ENCODE data around the gene API5. TPM values are rescaled to one million over a fixed set of nuclear protein-coding genes. Genes with fewer than 3 reads are reported as not detected.

Gene API5
- total RNA-seq, 5 donors from 2014 or later (not counting 1 experiment from before 2014, with no cell fraction given) = 71.1 to 101 (median 97.2) TPM

DNA sequence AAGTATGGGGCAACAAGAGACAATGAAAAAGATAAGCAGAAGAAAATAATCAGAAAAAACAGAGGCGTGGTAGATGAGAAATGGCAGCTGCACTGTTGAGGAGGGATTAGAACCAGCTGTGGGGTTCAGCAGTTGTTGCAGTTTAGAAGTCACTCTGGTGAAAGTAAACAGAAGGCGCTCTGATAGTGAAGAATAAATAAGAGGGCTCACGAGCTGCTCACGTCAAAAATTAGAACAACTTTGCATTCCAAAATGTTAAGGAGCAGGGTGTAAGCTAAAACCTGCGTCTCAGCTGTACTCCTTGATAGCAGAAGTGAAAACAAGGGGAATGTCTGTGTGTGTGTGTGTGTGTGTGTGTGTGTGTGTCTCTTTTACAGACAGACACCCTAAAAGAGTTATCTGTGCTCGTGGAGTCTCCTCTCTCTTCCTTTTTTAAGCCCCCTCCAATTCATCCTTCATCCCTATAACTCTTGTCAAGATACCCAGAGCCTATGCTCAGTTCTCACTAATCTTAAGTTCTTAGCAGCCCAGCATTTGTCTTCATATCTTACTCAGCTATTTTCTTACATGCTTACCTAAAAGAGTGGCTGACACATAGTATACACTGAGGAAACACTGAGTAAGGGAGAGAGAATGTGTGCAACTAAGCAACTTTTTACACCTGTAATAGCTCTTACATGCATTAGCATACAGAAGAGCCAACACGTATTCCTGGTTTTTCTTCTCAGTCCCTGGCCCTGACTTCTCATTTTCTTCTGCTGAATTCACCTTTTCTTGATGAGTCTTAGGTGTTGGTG, 55.8 kb downstream of the API5 start:
- Histone ChIP-seq H3K27me3 (replicated peaks in 1 of 2; ENCODE audit: control insufficient read depth in 2 of 2, extremely low read depth in 1 of 2, insufficient read depth in 2 of 2, low read length in 1 of 2) (no peaks in the 10 kb centered on the region), H3K4me1 (ENCODE audit: control insufficient read depth in 1 of 2, extremely low read depth in 1 of 2, insufficient read depth in 2 of 2, low read length in 2 of 2) (peaks cover 2% of the 10 kb centered on the region in 2 experiments), H3K4me3 (ENCODE audit: control insufficient read depth in 1 of 2, extremely low read depth in 1 of 2, low read length in 1 of 2) (no peak overlapping the region), H3K36me3 (ENCODE audit: control insufficient read depth in 2 of 2, extremely low read depth in 1 of 2, insufficient read depth in 1 of 2, low read length in 1 of 2) (peaks cover 0 to 11% of the 10 kb centered on the region in 2 donors), H3K9me3 (no peaks in the 10 kb centered on the region), H3K27ac (ENCODE audit: low read length) (no peak overlapping the region)
- Mint-ChIP-seq H3K4me1 (peaks cover 59 to 68% (median 64%) of the 10 kb centered on the region in 3 donors), H3K4me3 (no peak overlapping the region), H3K9me3 (no peaks in the 10 kb centered on the region), H3K36me3 (peaks cover 25% of the 10 kb centered on the region), H3K27me3 (no peaks in the 10 kb centered on the region), H3K27ac (no peak overlapping the region)
- no peak for ATAC-seq (replicated peaks in 1 of 4)
- ChIA-PET POLR2A (no interaction called here), CTCF (interaction anchor here in 1 of 2 donors (1.1 kb wide), 1 partner anchor 16 kb away, joined by 3 read pairs; no protein-coding TSS in a partner anchor)
- DNase-seq = no peak
- 99% methylated on average over 5 of the region's 7 CpGs for WGBS (ENCODE audit: insufficient coverage)

DNA sequence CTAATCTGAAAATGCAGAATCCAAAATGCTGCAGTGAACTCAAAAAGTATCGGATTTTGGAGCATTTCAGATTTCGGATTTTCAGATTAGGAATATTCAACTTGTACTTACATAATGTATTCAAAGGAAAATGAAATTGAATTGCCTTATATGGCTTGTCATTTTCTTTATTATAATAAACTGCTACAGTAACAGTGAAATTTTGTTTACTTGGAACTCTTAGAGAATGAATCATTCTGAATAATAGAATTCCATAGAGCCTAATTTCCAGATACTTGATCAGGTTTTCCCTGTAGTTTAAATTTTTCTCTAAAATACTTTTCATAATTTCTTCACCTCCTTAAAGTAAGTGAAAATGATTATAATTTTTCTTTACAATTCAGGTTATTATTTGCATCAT, 64.3 kb downstream of the API5 start:
- Histone ChIP-seq H3K27ac (ENCODE audit: low read length) (no peak overlapping the region), H3K27me3 (replicated peaks in 1 of 2; ENCODE audit: control insufficient read depth in 2 of 2, extremely low read depth in 1 of 2, insufficient read depth in 2 of 2, low read length in 1 of 2) (no peaks in the 10 kb centered on the region), H3K36me3 (ENCODE audit: control insufficient read depth in 2 of 2, extremely low read depth in 1 of 2, insufficient read depth in 1 of 2, low read length in 1 of 2) (peaks cover 0 to 18% of the 10 kb centered on the region in 2 donors), H3K4me3 (ENCODE audit: control insufficient read depth in 1 of 2, extremely low read depth in 1 of 2, low read length in 1 of 2) (no peak overlapping the region), H3K4me1 (ENCODE audit: control insufficient read depth in 1 of 2, extremely low read depth in 1 of 2, insufficient read depth in 2 of 2, low read length in 2 of 2) (no peaks in the 10 kb centered on the region), H3K9me3 (no peaks in the 10 kb centered on the region)
- no peaks in the 10 kb centered on the region for H3K27me3 Mint-ChIP-seq
- ChIA-PET CTCF (interaction anchor here (0.7 to 1.0 kb wide), 3 partner anchors 17 to 1736 kb away, joined by 3 read pairs; no protein-coding TSS in a partner anchor), POLR2A (interaction anchor here in 1 of 2 donors (0.6 kb wide), 1 partner anchor 17 kb away, joined by 3 read pairs; the partner anchor contains the start of gene TTC17)
- no peak overlapping the region for H3K4me3 Mint-ChIP-seq
- DNase-seq (no peak), ATAC-seq (replicated peaks in 1 of 4) (no peak)
- no peak overlapping the region for H3K27ac Mint-ChIP-seq
- H3K4me1 Mint-ChIP-seq = peaks cover 21 to 36% (median 30%) of the 10 kb centered on the region in 3 donors
- peaks cover 33% of the 10 kb centered on the region for H3K36me3 Mint-ChIP-seq
- no peaks in the 10 kb centered on the region for H3K9me3 Mint-ChIP-seq
- no CpG with 5 or more reads among the region's 2 CpGs for WGBS (ENCODE audit: insufficient coverage)

DNA sequence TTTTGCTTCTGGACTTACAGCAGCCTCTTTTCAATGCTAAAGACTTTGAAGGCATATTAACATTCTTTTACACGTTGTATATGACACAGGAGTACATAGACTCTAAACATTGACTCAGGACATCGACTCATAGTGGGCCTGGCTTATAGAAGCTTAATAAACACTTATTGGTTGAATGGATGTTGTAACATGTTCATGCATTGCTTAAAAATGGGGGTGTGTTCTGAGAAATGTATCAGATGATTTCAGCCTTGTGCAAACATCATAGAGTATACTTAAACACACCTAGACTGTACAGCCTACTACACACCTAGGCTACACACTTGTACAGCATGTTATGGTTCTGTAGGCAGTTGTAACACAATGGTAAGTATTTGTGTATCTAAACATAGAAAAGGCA, 64.8 kb downstream of the API5 start:
- Mint-ChIP-seq H3K36me3 (peaks cover 35% of the 10 kb centered on the region), H3K9me3 (no peaks in the 10 kb centered on the region), H3K4me3 (no peak overlapping the region), H3K27me3 (no peaks in the 10 kb centered on the region), H3K27ac (no peak overlapping the region), H3K4me1 (peaks cover 18 to 31% (median 30%) of the 10 kb centered on the region in 3 donors)
- DNase-seq = no peak
- ChIA-PET CTCF (interaction anchor here in 1 of 2 donors (1.0 kb wide), 1 partner anchor 16 kb away, joined by 3 read pairs; no protein-coding TSS in a partner anchor), POLR2A (no interaction called here)
- no peak for ATAC-seq (replicated peaks in 1 of 4)
- Histone ChIP-seq H3K27me3 (replicated peaks in 1 of 2; ENCODE audit: control insufficient read depth in 2 of 2, extremely low read depth in 1 of 2, insufficient read depth in 2 of 2, low read length in 1 of 2) (no peaks in the 10 kb centered on the region), H3K4me3 (ENCODE audit: control insufficient read depth in 1 of 2, extremely low read depth in 1 of 2, low read length in 1 of 2) (no peak overlapping the region), H3K9me3 (no peaks in the 10 kb centered on the region), H3K4me1 (ENCODE audit: control insufficient read depth in 1 of 2, extremely low read depth in 1 of 2, insufficient read depth in 2 of 2, low read length in 2 of 2) (no peaks in the 10 kb centered on the region), H3K36me3 (ENCODE audit: control insufficient read depth in 2 of 2, extremely low read depth in 1 of 2, insufficient read depth in 1 of 2, low read length in 1 of 2) (peaks cover 0 to 21% of the 10 kb centered on the region in 2 donors), H3K27ac (ENCODE audit: low read length) (no peak overlapping the region)
- WGBS (ENCODE audit: insufficient coverage) = no CpG with 5 or more reads among the region's 2 CpGs

DNA sequence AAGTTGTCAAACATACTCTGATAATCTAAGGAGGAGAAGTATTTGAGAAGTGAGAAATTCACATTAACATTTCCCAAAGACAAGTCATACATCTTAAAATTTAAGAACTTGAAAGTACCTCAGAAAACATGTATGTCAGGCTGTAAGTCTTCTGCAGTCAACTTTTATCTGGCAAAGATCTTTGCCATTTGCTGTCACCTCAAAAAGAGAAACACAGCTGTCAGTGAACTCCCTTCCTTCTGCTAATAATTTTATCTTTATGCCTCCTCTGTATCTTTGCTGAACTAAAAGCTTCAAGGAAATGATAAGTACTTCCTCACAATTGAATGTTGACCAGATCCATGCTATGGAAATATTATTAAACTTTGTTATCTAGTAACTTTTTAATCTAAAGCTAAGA, 65.6 kb downstream of the API5 start:
- peaks cover 36% of the 10 kb centered on the region for H3K36me3 Mint-ChIP-seq
- no peak overlapping the region for H3K4me3 ChIP-seq (ENCODE audit: control insufficient read depth in 1 of 2, extremely low read depth in 1 of 2, low read length in 1 of 2)
- H3K27me3 ChIP-seq (replicated peaks in 1 of 2; ENCODE audit: control insufficient read depth in 2 of 2, extremely low read depth in 1 of 2, insufficient read depth in 2 of 2, low read length in 1 of 2) = no peaks in the 10 kb centered on the region
- ChIA-PET POLR2A (no interaction called here), CTCF (interaction anchor here in 1 of 2 donors (0.6 to 1.2 kb wide), 2 partner anchors 18 to 770 kb away, joined by 3 to 5 read pairs; partner anchors contain the start of gene TTC17)
- H3K4me1 ChIP-seq (ENCODE audit: control insufficient read depth in 1 of 2, extremely low read depth in 1 of 2, insufficient read depth in 2 of 2, low read length in 2 of 2) = no peaks in the 10 kb centered on the region
- no peaks in the 10 kb centered on the region for H3K9me3 ChIP-seq
- no peak overlapping the region for H3K27ac ChIP-seq (ENCODE audit: low read length)
- H3K4me1 Mint-ChIP-seq = peaks cover 21 to 31% (median 30%) of the 10 kb centered on the region in 3 donors
- no peaks in the 10 kb centered on the region for H3K27me3 Mint-ChIP-seq
- peaks cover 0 to 20% of the 10 kb centered on the region in 2 donors for H3K36me3 ChIP-seq (ENCODE audit: control insufficient read depth in 2 of 2, extremely low read depth in 1 of 2, insufficient read depth in 1 of 2, low read length in 1 of 2)
- ATAC-seq (replicated peaks in 1 of 4) = no peak
- H3K4me3 Mint-ChIP-seq = no peak overlapping the region
- no peaks in the 10 kb centered on the region for H3K9me3 Mint-ChIP-seq
- no peak for DNase-seq
- H3K27ac Mint-ChIP-seq = no peak overlapping the region

DNA sequence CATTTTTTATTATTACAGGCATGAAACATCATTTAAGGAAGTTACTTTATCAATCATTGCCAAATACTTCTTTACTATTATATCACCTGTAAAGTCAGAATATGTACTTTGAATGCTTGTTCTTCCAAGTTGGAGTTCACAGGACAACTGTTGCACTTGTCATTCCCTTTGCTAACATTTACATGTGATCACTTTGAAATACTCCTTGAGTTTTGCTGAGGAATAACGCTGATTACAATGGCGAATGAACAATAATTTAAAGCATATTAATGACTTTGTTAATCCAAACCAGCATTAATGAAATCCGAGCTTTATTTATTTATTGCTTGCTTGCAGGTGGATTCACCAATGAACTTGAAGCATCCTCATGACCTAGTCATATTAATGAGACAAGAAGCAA, 67.1 kb downstream of the API5 start:
- ChIA-PET CTCF (no interaction called here), POLR2A (no interaction called here)
- no peaks in the 10 kb centered on the region for H3K9me3 ChIP-seq
- DNase-seq = no peak
- H3K4me1 ChIP-seq (ENCODE audit: control insufficient read depth in 1 of 2, extremely low read depth in 1 of 2, insufficient read depth in 2 of 2, low read length in 2 of 2) = no peaks in the 10 kb centered on the region
- peaks cover 0 to 17% of the 10 kb centered on the region in 2 donors for H3K36me3 ChIP-seq (ENCODE audit: control insufficient read depth in 2 of 2, extremely low read depth in 1 of 2, insufficient read depth in 1 of 2, low read length in 1 of 2)
- no peaks in the 10 kb centered on the region for H3K9me3 Mint-ChIP-seq
- no peak overlapping the region for H3K4me3 Mint-ChIP-seq
- no peak overlapping the region for H3K27ac ChIP-seq (ENCODE audit: low read length)
- H3K27me3 ChIP-seq (replicated peaks in 1 of 2; ENCODE audit: control insufficient read depth in 2 of 2, extremely low read depth in 1 of 2, insufficient read depth in 2 of 2, low read length in 1 of 2) = no peaks in the 10 kb centered on the region
- H3K4me1 Mint-ChIP-seq = peaks cover 24 to 30% (median 28%) of the 10 kb centered on the region in 3 donors
- peaks cover 33% of the 10 kb centered on the region for H3K36me3 Mint-ChIP-seq
- no peaks in the 10 kb centered on the region for H3K27me3 Mint-ChIP-seq
- ATAC-seq (replicated peaks in 1 of 4) = no peak
- no peak overlapping the region for H3K4me3 ChIP-seq (ENCODE audit: control insufficient read depth in 1 of 2, extremely low read depth in 1 of 2, low read length in 1 of 2)
- no CpG with 5 or more reads among the region's 3 CpGs for WGBS (ENCODE audit: insufficient coverage)
- H3K27ac Mint-ChIP-seq = no peak overlapping the region

DNA sequence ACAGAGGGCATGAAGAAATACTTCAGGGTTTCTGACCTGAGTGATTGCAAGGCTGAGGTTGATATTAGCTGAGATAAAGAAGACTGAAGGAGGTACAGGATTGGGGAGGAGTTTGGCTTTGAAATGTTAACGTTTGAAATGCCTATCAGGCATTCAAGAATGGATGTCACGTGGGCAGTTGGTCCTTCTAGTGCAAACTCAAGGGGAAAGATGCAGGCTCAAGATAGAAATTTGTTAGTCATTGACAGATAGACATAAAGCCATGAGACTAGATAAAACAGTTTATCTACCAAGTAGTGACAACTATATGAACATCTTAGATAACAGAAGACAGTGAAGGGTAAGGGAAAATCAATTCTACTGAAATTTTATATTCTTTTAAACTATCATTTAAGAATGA, 70.0 kb downstream of the API5 start:
- no peaks in the 10 kb centered on the region for H3K27me3 Mint-ChIP-seq
- Histone ChIP-seq H3K27ac (ENCODE audit: low read length) (no peak overlapping the region), H3K9me3 (no peaks in the 10 kb centered on the region), H3K27me3 (replicated peaks in 1 of 2; ENCODE audit: control insufficient read depth in 2 of 2, extremely low read depth in 1 of 2, insufficient read depth in 2 of 2, low read length in 1 of 2) (no peaks in the 10 kb centered on the region), H3K36me3 (ENCODE audit: control insufficient read depth in 2 of 2, extremely low read depth in 1 of 2, insufficient read depth in 1 of 2, low read length in 1 of 2) (peaks cover 5 to 14% of the 10 kb centered on the region in 2 donors), H3K4me3 (ENCODE audit: control insufficient read depth in 1 of 2, extremely low read depth in 1 of 2, low read length in 1 of 2) (no peak overlapping the region), H3K4me1 (ENCODE audit: control insufficient read depth in 1 of 2, extremely low read depth in 1 of 2, insufficient read depth in 2 of 2, low read length in 2 of 2) (no peaks in the 10 kb centered on the region)
- H3K36me3 Mint-ChIP-seq = peaks cover 29% of the 10 kb centered on the region
- WGBS (ENCODE audit: insufficient coverage) = 83% methylated on average over 1 of the region's 2 CpGs
- H3K4me3 Mint-ChIP-seq = no peak overlapping the region
- POLR2A ChIA-PET = no interaction called here
- peaks cover 12 to 16% (median 13%) of the 10 kb centered on the region in 3 donors for H3K4me1 Mint-ChIP-seq
- H3K27ac Mint-ChIP-seq = no peak overlapping the region
- H3K9me3 Mint-ChIP-seq = no peaks in the 10 kb centered on the region
- ATAC-seq (replicated peaks in 1 of 4) (no peak), DNase-seq (no peak)
- CTCF ChIA-PET = no interaction called here

Measured in T-cell (primary cell).